ENCODE data around the gene ROCK2. TPM values are rescaled to one million over a fixed set of nuclear protein-coding genes. Genes with fewer than 3 reads are reported as not detected.

ROCK2 gene
- total and polyA plus RNA-seq, 2 donors (not counting 1 experiment from before 2014, with no cell fraction given) = 32.0 to 58.1 TPM

DNA sequence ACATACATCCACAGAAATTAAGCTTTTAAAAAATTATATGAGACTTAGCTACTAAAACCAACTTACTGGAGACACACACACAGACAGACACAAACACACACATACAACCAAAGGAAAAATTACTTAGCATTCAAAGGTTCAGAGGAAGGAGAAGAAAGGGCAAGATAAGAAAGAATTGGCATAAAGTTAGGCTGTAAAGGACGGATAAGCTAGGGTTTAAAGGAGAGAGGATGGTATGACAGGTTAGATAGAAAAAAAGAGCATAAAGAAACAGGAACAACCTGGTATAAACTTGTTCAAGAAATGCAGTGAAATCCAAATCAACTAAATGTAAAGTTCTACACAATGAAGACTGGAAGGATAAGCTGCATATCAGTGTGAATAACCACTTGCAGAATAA lies 115.7 kb downstream of the ROCK2 start:
- H3K4me1 ChIP-seq (ENCODE audit: control insufficient read depth, extremely low read depth, insufficient read depth, low read length) = no peaks in the 10 kb centered on the region
- H3K36me3 ChIP-seq (ENCODE audit: control insufficient read depth, insufficient read depth, low read length) = no peaks in the 10 kb centered on the region
- H4K20me1 ChIP-seq (ENCODE audit: control insufficient read depth, extremely low read depth, insufficient read depth, low read length) = no peaks in the 10 kb centered on the region
- no peak for TF ChIP-seq EZH2 (IDR thresholded peaks at IDR 0.05; ENCODE audit: low read length, missing control alignments)
- TF ChIP-seq, protein P1, sequence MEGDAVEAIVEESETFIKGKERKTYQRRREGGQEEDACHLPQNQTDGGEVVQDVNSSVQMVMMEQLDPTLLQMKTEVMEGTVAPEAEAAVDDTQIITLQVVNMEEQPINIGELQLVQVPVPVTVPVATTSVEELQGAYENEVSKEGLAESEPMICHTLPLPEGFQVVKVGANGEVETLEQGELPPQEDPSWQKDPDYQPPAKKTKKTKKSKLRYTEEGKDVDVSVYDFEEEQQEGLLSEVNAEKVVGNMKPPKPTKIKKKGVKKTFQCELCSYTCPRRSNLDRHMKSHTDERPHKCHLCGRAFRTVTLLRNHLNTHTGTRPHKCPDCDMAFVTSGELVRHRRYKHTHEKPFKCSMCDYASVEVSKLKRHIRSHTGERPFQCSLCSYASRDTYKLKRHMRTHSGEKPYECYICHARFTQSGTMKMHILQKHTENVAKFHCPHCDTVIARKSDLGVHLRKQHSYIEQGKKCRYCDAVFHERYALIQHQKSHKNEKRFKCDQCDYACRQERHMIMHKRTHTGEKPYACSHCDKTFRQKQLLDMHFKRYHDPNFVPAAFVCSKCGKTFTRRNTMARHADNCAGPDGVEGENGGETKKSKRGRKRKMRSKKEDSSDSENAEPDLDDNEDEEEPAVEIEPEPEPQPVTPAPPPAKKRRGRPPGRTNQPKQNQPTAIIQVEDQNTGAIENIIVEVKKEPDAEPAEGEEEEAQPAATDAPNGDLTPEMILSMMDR (conservative IDR thresholded peaks at IDR 0.05 in 1 of 2, IDR thresholded peaks at IDR 0.05 in 1 of 2; ENCODE audit: low read depth in 1 of 2, low read length in 2 of 2) = no peak
- DNase-seq (ENCODE audit: low read depth in 2 of 2) = no peak
- H3K9me3 ChIP-seq (ENCODE audit: control insufficient read depth, insufficient read depth, low read depth, low read length) = no peaks in the 10 kb centered on the region
- no peak overlapping the region for H3K4me3 ChIP-seq (replicated peaks in 1 of 4; ENCODE audit: control extremely low read depth in 1 of 4, insufficient read depth in 1 of 4, low read depth in 3 of 4, low read length in 4 of 4)
- H3K79me2 ChIP-seq (ENCODE audit: control insufficient read depth, insufficient read depth, low read length) = peaks cover 4% of the 10 kb centered on the region
- H3K27me3 ChIP-seq (ENCODE audit: control insufficient read depth, insufficient read depth, low read length) = no peaks in the 10 kb centered on the region
- no peak overlapping the region for H2AFZ ChIP-seq (ENCODE audit: low read length)
- H3K9ac ChIP-seq (ENCODE audit: insufficient read depth, low read length) = no peak overlapping the region
- H3K4me2 ChIP-seq (ENCODE audit: extremely low read depth, insufficient read depth, low read length) = no peak overlapping the region
- H3K27ac ChIP-seq (ENCODE audit: insufficient read depth, low read length) = no peak overlapping the region

DNA sequence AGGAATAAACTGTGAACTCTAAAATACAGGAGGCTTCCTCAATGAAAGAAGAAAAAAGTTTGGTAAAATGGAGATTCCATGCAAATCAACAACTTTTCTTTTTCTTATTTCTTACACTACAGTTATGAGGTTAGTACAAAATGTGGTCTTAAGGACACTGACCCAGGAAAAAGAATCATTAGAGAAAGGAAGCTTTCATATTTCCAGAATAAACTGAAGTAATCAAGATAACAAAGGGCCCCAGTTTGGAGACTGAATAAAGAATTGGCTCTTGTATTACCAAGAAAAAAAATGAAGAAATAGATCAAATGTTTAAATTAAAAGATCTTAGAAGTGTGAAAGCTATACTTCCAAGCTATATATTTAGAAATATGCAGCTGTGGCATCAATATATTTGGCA lies 116.8 kb downstream of the ROCK2 start:
- Histone ChIP-seq H3K9me3 (ENCODE audit: control insufficient read depth, insufficient read depth, low read depth, low read length) (no peaks in the 10 kb centered on the region), H3K9ac (ENCODE audit: insufficient read depth, low read length) (no peak overlapping the region), H3K27me3 (ENCODE audit: control insufficient read depth, insufficient read depth, low read length) (no peaks in the 10 kb centered on the region), H4K20me1 (ENCODE audit: control insufficient read depth, extremely low read depth, insufficient read depth, low read length) (no peaks in the 10 kb centered on the region), H3K36me3 (ENCODE audit: control insufficient read depth, insufficient read depth, low read length) (no peaks in the 10 kb centered on the region), H3K79me2 (ENCODE audit: control insufficient read depth, insufficient read depth, low read length) (peaks cover 4% of the 10 kb centered on the region), H3K4me1 (ENCODE audit: control insufficient read depth, extremely low read depth, insufficient read depth, low read length) (no peaks in the 10 kb centered on the region), H2AFZ (ENCODE audit: low read length) (no peak overlapping the region), H3K4me3 (replicated peaks in 1 of 4; ENCODE audit: control extremely low read depth in 1 of 4, insufficient read depth in 1 of 4, low read depth in 3 of 4, low read length in 4 of 4) (no peak overlapping the region), H3K4me2 (ENCODE audit: extremely low read depth, insufficient read depth, low read length) (no peak overlapping the region), H3K27ac (ENCODE audit: insufficient read depth, low read length) (no peak overlapping the region)
- no peak for DNase-seq (ENCODE audit: low read depth in 2 of 2)
- TF ChIP-seq EZH2 (IDR thresholded peaks at IDR 0.05; ENCODE audit: low read length, missing control alignments) = no peak
- TF ChIP-seq, protein P1 (conservative IDR thresholded peaks at IDR 0.05 in 1 of 2, IDR thresholded peaks at IDR 0.05 in 1 of 2; ENCODE audit: low read depth in 1 of 2, low read length in 2 of 2) = no peak

DNA sequence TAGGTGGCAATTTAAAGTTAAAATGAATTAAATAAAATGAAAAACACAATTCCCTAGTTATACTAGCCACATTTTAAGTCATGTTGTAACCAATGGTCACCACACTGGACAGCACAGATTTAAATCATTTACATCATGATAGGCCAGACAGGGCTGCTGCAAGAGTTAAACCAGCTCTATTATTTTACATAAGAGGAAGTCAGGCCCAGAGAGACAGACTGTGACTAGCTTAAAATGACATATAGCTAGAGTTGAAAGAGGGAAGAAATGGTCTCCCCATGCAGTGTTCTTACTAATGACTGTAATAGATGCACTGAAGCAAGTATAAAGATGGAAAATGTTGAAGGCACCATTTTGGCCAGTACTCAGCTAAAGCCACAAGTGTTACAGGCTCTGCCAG lies 119.5 kb downstream of the ROCK2 start:
- no peak overlapping the region for H2AFZ ChIP-seq (ENCODE audit: low read length)
- H3K79me2 ChIP-seq (ENCODE audit: control insufficient read depth, insufficient read depth, low read length) = peaks cover 1% of the 10 kb centered on the region
- H4K20me1 ChIP-seq (ENCODE audit: control insufficient read depth, extremely low read depth, insufficient read depth, low read length) = no peaks in the 10 kb centered on the region
- H3K27me3 ChIP-seq (ENCODE audit: control insufficient read depth, insufficient read depth, low read length) = no peaks in the 10 kb centered on the region
- H3K4me1 ChIP-seq (ENCODE audit: control insufficient read depth, extremely low read depth, insufficient read depth, low read length) = no peaks in the 10 kb centered on the region
- no peak overlapping the region for H3K27ac ChIP-seq (ENCODE audit: insufficient read depth, low read length)
- no peaks in the 10 kb centered on the region for H3K9me3 ChIP-seq (ENCODE audit: control insufficient read depth, insufficient read depth, low read depth, low read length)
- no peak overlapping the region for H3K4me2 ChIP-seq (ENCODE audit: extremely low read depth, insufficient read depth, low read length)
- no peak overlapping the region for H3K9ac ChIP-seq (ENCODE audit: insufficient read depth, low read length)
- peaks cover 2% of the 10 kb centered on the region for H3K36me3 ChIP-seq (ENCODE audit: control insufficient read depth, insufficient read depth, low read length)
- DNase-seq (ENCODE audit: low read depth in 2 of 2) = no peak
- TF ChIP-seq EZH2 (IDR thresholded peaks at IDR 0.05; ENCODE audit: low read length, missing control alignments) = no peak
- TF ChIP-seq, protein P1 (conservative IDR thresholded peaks at IDR 0.05 in 1 of 2, IDR thresholded peaks at IDR 0.05 in 1 of 2; ENCODE audit: low read depth in 1 of 2, low read length in 2 of 2) = no peak
- H3K4me3 ChIP-seq (replicated peaks in 1 of 4; ENCODE audit: control extremely low read depth in 1 of 4, insufficient read depth in 1 of 4, low read depth in 3 of 4, low read length in 4 of 4) = no peak overlapping the region
